H9 (cell line): ENCODE measurements around the gene TTC29. TPM values are rescaled to one million over a fixed set of nuclear protein-coding genes. Genes with fewer than 3 reads are reported as not detected.
A peak's percentile ranks its signal among the peaks of the same experiment; 100 is the strongest.

Experiments
- DNase-seq: peaks from one replicate; pipeline ENCODE4 v3.0.0-alpha.2; 2017
- H2AFZ ChIP-seq: one replicate; pipeline ENCODE4 v1.6.1; 2013; ENCODE audit warnings: mild to moderate bottlenecking, low read length, control low read depth, moderate library complexity
- H2AK5ac ChIP-seq: 2 replicates; pipeline ENCODE4 v1.6.1; 2013; ENCODE audit warnings: low read length, control low read depth, mixed read lengths; ENCODE audit not compliant: insufficient read length
- H2BK120ac ChIP-seq: one replicate; pipeline ENCODE4 v1.6.1; 2013; ENCODE audit warnings: low read depth, mild to moderate bottlenecking, low read length, control low read depth, inconsistent platforms; ENCODE audit not compliant: poor library complexity, severe bottlenecking
- H2BK12ac ChIP-seq: 2 replicates; pipeline ENCODE4 v1.6.1; 2013; ENCODE audit warnings: low read length, control low read depth, mixed read lengths, low read depth; ENCODE audit not compliant: insufficient read length
- H2BK15ac ChIP-seq: 2 replicates; pipeline ENCODE4 v1.6.1; 2013; ENCODE audit warnings: low read depth, low read length, control low read depth
- H2BK20ac ChIP-seq: one replicate; pipeline ENCODE4 v1.6.1; 2013; ENCODE audit warnings: low read depth, mild to moderate bottlenecking, low read length, control low read depth, inconsistent platforms; ENCODE audit not compliant: poor library complexity, severe bottlenecking
- H2BK5ac ChIP-seq: 2 replicates; pipeline ENCODE4 v1.6.1; 2013; ENCODE audit warnings: low read length, control low read depth, mixed read lengths; ENCODE audit not compliant: insufficient read length
- H3K14ac ChIP-seq: 2 replicates; pipeline ENCODE4 v1.6.1; 2013; ENCODE audit warnings: low read length, control low read depth; ENCODE audit not compliant: insufficient read depth
- H3K18ac ChIP-seq: 2 replicates; pipeline ENCODE4 v1.6.1; 2013; ENCODE audit warnings: low read depth, mild to moderate bottlenecking, mixed read lengths, low read length, control low read depth; ENCODE audit not compliant: insufficient read length
- H3K23ac ChIP-seq: 2 replicates; pipeline ENCODE4 v1.6.1; 2013; ENCODE audit warnings: low read length, control low read depth, mixed read lengths, low read depth; ENCODE audit not compliant: insufficient read length
- H3K23me2 ChIP-seq: 2 replicates; pipeline ENCODE4 v1.6.1; 2013; ENCODE audit warnings: low read depth, mild to moderate bottlenecking, mixed read lengths, low read length, control low read depth; ENCODE audit not compliant: insufficient read length, poor library complexity, severe bottlenecking
- H3K27ac ChIP-seq: 2 replicates; pipeline ENCODE4 v1.5.1; 2013; ENCODE audit warnings: low read length, control low read depth, mixed read lengths, low read depth; ENCODE audit not compliant: insufficient read length
- H3K27me3 ChIP-seq: 2 replicates; pipeline ENCODE4 v1.6.1; 2013; ENCODE audit warnings: low read length, control low read depth, inconsistent platforms; ENCODE audit not compliant: insufficient read depth
- H3K4ac ChIP-seq: 2 replicates; pipeline ENCODE4 v1.6.1; 2013; ENCODE audit warnings: low read depth, mild to moderate bottlenecking, control low read depth, inconsistent platforms, low read length, moderate library complexity
- H3K4me1 ChIP-seq: 2 replicates; pipeline ENCODE4 v1.6.1; 2013; ENCODE audit warnings: low read length, control low read depth, inconsistent platforms; ENCODE audit not compliant: insufficient read depth
- H3K4me2 ChIP-seq: 2 replicates; pipeline ENCODE4 v1.6.1; 2013; ENCODE audit warnings: low read length, control low read depth, mixed read lengths; ENCODE audit not compliant: insufficient read length, insufficient read depth
- H3K56ac ChIP-seq: 2 replicates; pipeline ENCODE4 v1.6.1; 2013; ENCODE audit warnings: low read depth, mild to moderate bottlenecking, mixed read lengths, low read length, control low read depth; ENCODE audit not compliant: insufficient read length
- H3K79me1 ChIP-seq: 2 replicates; pipeline ENCODE4 v1.6.1; 2013; ENCODE audit warnings: low read depth, mild to moderate bottlenecking, moderate library complexity, low read length, control low read depth, inconsistent platforms; ENCODE audit not compliant: insufficient read depth, poor library complexity, severe bottlenecking
- H3K79me2 ChIP-seq: 2 replicates; pipeline ENCODE4 v1.6.1; 2013; ENCODE audit warnings: low read length, control low read depth, inconsistent platforms; ENCODE audit not compliant: insufficient read depth
- H3K9ac ChIP-seq: 2 replicates; pipeline ENCODE4 v1.6.1; 2013; ENCODE audit warnings: low read length, control low read depth, mixed read lengths; ENCODE audit not compliant: insufficient read length; ENCODE audit errors: extremely low read depth
- H3K9me3 ChIP-seq: one replicate; pipeline ENCODE4 v1.6.1; 2013; ENCODE audit warnings: low read depth, low read length, inconsistent platforms; ENCODE audit not compliant: control insufficient read depth
- H3T11ph ChIP-seq: one replicate; pipeline ENCODE4 v1.6.1; 2013; ENCODE audit warnings: mild to moderate bottlenecking, low read length, control low read depth, inconsistent platforms
- H4K20me1 ChIP-seq: one replicate; pipeline ENCODE4 v1.6.1; 2013; ENCODE audit not compliant: control insufficient read depth, insufficient read length, insufficient read depth
- H4K5ac ChIP-seq: 2 replicates; pipeline ENCODE4 v1.6.1; 2013; ENCODE audit warnings: low read depth, mild to moderate bottlenecking, mixed read lengths, low read length, control low read depth; ENCODE audit not compliant: insufficient read length
- H4K8ac ChIP-seq: replicated peaks from 2 replicates; pipeline ENCODE4 v1.6.1; 2013; ENCODE audit warnings: low read length, control low read depth, mixed read lengths, low read depth; ENCODE audit not compliant: insufficient read length
- H4K91ac ChIP-seq: 2 replicates; pipeline ENCODE4 v1.6.1; 2013; ENCODE audit warnings: low read depth, mild to moderate bottlenecking, moderate library complexity, mixed read lengths, low read length, control low read depth; ENCODE audit not compliant: insufficient read length
- H3K27ac Mint-ChIP-seq, 3 experiments: 2 replicates in 2 of 3; 3 replicates in 1 of 3; pipeline ENCODE4 v1.8.0; 2020 to 2021; ENCODE audit warnings: mixed read lengths in 3 of 3, mild to moderate bottlenecking in 1 of 3, moderate library complexity in 1 of 3
- H3K27me3 Mint-ChIP-seq: 2 replicates; pipeline ENCODE4 v1.8.0; 2021; ENCODE audit warnings: low read depth, mild to moderate bottlenecking, moderate library complexity, mixed read lengths
- H3K36me3 Mint-ChIP-seq, 3 experiments: 2 replicates in 2 of 3; 3 replicates in 1 of 3; pipeline ENCODE4 v1.8.0; 2020 to 2021; ENCODE audit warnings: low read depth in 3 of 3, mixed read lengths in 3 of 3; ENCODE audit not compliant: insufficient read depth in 1 of 3
- H3K4me1 Mint-ChIP-seq, 2 experiments: 2 replicates each; pipeline ENCODE4 v1.8.0; 2020; ENCODE audit warnings: mixed read lengths in 2 of 2
- H3K4me3 Mint-ChIP-seq, 2 experiments: 2 replicates in 1 of 2; 3 replicates in 1 of 2; pipeline ENCODE4 v1.8.0; 2020 to 2021; ENCODE audit warnings: mild to moderate bottlenecking in 2 of 2, mixed read lengths in 2 of 2, moderate library complexity in 1 of 2
- H3K9me3 Mint-ChIP-seq, 2 experiments: 2 replicates in 1 of 2; 3 replicates in 1 of 2; pipeline ENCODE4 v1.8.0; 2020; ENCODE audit warnings: mild to moderate bottlenecking in 2 of 2, mixed read lengths in 2 of 2, moderate library complexity in 1 of 2
- CTCF ChIP-seq: fragments of 200-600 bp; sonication (generic); conservative IDR thresholded peaks from 3 replicates; pipeline ENCODE4 v1.8.0; 2021; ENCODE audit warnings: antibody characterized with exemption, mild to moderate bottlenecking
- WGBS: extraction: QIAGEN DNeasy Blood & Tissue Kit; methylation state at CpG from one replicate; pipeline ENCODE4 v1.1.7; 2013; ENCODE audit warnings: missing lambda C conversion rate, low lambda C conversion rate, mixed read lengths; ENCODE audit not compliant: insufficient read length; ENCODE audit errors: extremely low coverage; 5-methylcytosine and 5-hydroxymethylcytosine counted together
- long read RNA-seq: library from polyadenylated mRNA; unstranded; transcript quantifications from one replicate; pipeline ENCODE4 v2.0.0, GENCODE V29; 2020
- total RNA-seq: library from RNA; stranded (reverse); gene quantifications from 2 replicates; pipeline ENCODE4 v1.2.1, GENCODE V29; 2021

The TTC29 gene
- total RNA-seq: not detected in 2 replicates
- long read RNA-seq, partial matches to known transcripts: 1 of 1 reads
- long read RNA-seq, other reads (novel, unspliced or antisense): 0 of 1 reads

GRCh38 chr4:146945556-146946374 lies at the start of gene TTC29:
Gene TTC29, minus strand, starts transcription at chr4:146945864. Its CDS starts 5,969 bp downstream, at chr4:146939895.
- Histone ChIP-seq H2BK12ac (no peak within 1 kb of the TSS), H3K4me2 (peak within 1 kb of the TSS; percentile 82), H2AFZ (peak within 1 kb of the TSS; percentile 87), H2BK15ac (no peak within 1 kb of the TSS), H3K27ac (no peak within 1 kb of the TSS), H4K8ac (no peak within 1 kb of the TSS), H3K79me2 (no peaks in the 10 kb centered on the region), H3K9ac (peak within 1 kb of the TSS; percentile 36), H2BK120ac (no peak within 1 kb of the TSS), H3K23me2 (peaks cover 6% of the 10 kb centered on the region), H3K14ac (no peak within 1 kb of the TSS), H3K56ac (no peak within 1 kb of the TSS), H3K4me1 (no peaks in the 10 kb centered on the region; the same call in 1 of the 2 replicates), H4K20me1 (no peaks in the 10 kb centered on the region), H3K9me3 (no peaks in the 10 kb centered on the region), H3T11ph (no peak within 1 kb of the TSS), H3K18ac (no peak within 1 kb of the TSS), H2AK5ac (no peak within 1 kb of the TSS), H3K4ac (no peak within 1 kb of the TSS), H2BK20ac (no peak within 1 kb of the TSS), H3K79me1 (no peaks in the 10 kb centered on the region), H4K91ac (no peak within 1 kb of the TSS), H2BK5ac (no peak within 1 kb of the TSS), H3K27me3 (no peaks in the 10 kb centered on the region; the same call in 1 of the 2 replicates), H3K23ac (no peak within 1 kb of the TSS), H4K5ac (no peak within 1 kb of the TSS)
- no peak for TF ChIP-seq CTCF
- H3K4me1 Mint-ChIP-seq: peaks cover 30 to 34% of the 10 kb centered on the region in 2 experiments
- peak; percentile 98 for DNase-seq
- no peak within 1 kb of the TSS for H3K27ac Mint-ChIP-seq
- no peaks in the 10 kb centered on the region for H3K9me3 Mint-ChIP-seq
- WGBS: no CpG with 5 or more reads among the region's 39 CpGs
- H3K27me3 Mint-ChIP-seq: peaks cover 19% of the 10 kb centered on the region
- peak within 1 kb of the TSS; percentile 65 to 76 for H3K4me3 Mint-ChIP-seq
- H3K36me3 Mint-ChIP-seq: no peaks in the 10 kb centered on the region
